Breast epithelium (tissue), 3 donors: ENCODE results near the gene TTLL11.

Source experiments
- POLR2A ChIP-seq: fragments of 450-650 bp; IDR thresholded peaks from one replicate; pipeline ENCODE4 v1.6.1; 2016; ENCODE audit warnings: antibody characterized with exemption, mild to moderate bottlenecking, moderate library complexity
- TF ChIP-seq, protein P1 (sequence below), 3 donors: fragments of 450-650 bp; IDR thresholded peaks; one replicate each; pipeline ENCODE4 v1.5.1; 2016 to 2017; ENCODE audit warnings: antibody characterized with exemption in 3 of 3, mild to moderate bottlenecking in 3 of 3, moderate library complexity in 3 of 3

DNA sequence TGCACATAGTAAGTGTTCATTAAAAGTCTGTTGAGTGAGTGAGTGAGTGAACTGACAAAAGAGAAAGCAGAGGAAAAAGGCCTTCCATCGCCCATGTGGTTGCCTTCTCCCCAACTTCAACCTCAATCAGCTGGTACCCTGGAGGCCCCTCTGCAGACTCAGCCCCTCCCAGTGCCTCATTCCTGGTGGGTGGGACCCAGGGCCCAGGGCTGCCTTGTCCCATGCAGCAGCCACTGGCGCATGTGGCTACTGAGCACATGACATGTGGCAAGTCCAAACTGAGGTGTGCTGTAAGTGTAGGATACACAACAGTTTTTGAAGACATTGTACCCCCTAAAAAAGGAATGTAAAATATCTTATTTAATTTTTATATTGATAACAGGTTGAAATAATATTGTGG lies 36.9 kb upstream of the TTLL11 start:
- TF ChIP-seq, protein P1, sequence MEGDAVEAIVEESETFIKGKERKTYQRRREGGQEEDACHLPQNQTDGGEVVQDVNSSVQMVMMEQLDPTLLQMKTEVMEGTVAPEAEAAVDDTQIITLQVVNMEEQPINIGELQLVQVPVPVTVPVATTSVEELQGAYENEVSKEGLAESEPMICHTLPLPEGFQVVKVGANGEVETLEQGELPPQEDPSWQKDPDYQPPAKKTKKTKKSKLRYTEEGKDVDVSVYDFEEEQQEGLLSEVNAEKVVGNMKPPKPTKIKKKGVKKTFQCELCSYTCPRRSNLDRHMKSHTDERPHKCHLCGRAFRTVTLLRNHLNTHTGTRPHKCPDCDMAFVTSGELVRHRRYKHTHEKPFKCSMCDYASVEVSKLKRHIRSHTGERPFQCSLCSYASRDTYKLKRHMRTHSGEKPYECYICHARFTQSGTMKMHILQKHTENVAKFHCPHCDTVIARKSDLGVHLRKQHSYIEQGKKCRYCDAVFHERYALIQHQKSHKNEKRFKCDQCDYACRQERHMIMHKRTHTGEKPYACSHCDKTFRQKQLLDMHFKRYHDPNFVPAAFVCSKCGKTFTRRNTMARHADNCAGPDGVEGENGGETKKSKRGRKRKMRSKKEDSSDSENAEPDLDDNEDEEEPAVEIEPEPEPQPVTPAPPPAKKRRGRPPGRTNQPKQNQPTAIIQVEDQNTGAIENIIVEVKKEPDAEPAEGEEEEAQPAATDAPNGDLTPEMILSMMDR (IDR thresholded peaks at IDR 0.05): no peak
- TF ChIP-seq POLR2A: no peak
